ENCODE results near the gene WNT9A. TPM values are rescaled to one million over a fixed set of nuclear protein-coding genes. Genes with fewer than 3 reads are reported as not detected.

WNT9A gene
- total and polyA plus RNA-seq, 9 of the 15 experiments (the other 6 are each of a cell fraction or from before 2014, with no cell fraction given): 0.04 to 0.17 (median 0.10) TPM; not detected in 4

- TF ChIP-seq, protein P1, sequence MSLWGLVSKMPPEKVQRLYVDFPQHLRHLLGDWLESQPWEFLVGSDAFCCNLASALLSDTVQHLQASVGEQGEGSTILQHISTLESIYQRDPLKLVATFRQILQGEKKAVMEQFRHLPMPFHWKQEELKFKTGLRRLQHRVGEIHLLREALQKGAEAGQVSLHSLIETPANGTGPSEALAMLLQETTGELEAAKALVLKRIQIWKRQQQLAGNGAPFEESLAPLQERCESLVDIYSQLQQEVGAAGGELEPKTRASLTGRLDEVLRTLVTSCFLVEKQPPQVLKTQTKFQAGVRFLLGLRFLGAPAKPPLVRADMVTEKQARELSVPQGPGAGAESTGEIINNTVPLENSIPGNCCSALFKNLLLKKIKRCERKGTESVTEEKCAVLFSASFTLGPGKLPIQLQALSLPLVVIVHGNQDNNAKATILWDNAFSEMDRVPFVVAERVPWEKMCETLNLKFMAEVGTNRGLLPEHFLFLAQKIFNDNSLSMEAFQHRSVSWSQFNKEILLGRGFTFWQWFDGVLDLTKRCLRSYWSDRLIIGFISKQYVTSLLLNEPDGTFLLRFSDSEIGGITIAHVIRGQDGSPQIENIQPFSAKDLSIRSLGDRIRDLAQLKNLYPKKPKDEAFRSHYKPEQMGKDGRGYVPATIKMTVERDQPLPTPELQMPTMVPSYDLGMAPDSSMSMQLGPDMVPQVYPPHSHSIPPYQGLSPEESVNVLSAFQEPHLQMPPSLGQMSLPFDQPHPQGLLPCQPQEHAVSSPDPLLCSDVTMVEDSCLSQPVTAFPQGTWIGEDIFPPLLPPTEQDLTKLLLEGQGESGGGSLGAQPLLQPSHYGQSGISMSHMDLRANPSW (CRISPR knock-in tag; IDR thresholded peaks at IDR 0.05): no peak
- TF ChIP-seq FOXA3 (CRISPR knock-in tag; conservative IDR thresholded peaks at IDR 0.05 in 1 of 2, IDR thresholded peaks at IDR 0.05 in 1 of 2) (no peak), BRF1 (IDR thresholded peaks at IDR 0.05; ENCODE audit: borderline replicate concordance, extremely low read depth, insufficient read length) (no peak), TEAD4 (IDR thresholded peaks at IDR 0.05; ENCODE audit: low read length) (no peak), TEAD4 (CRISPR knock-in tag; IDR thresholded peaks at IDR 0.05; ENCODE audit: borderline replicate concordance) (no peak)
- TF ChIP-seq, protein P2, sequence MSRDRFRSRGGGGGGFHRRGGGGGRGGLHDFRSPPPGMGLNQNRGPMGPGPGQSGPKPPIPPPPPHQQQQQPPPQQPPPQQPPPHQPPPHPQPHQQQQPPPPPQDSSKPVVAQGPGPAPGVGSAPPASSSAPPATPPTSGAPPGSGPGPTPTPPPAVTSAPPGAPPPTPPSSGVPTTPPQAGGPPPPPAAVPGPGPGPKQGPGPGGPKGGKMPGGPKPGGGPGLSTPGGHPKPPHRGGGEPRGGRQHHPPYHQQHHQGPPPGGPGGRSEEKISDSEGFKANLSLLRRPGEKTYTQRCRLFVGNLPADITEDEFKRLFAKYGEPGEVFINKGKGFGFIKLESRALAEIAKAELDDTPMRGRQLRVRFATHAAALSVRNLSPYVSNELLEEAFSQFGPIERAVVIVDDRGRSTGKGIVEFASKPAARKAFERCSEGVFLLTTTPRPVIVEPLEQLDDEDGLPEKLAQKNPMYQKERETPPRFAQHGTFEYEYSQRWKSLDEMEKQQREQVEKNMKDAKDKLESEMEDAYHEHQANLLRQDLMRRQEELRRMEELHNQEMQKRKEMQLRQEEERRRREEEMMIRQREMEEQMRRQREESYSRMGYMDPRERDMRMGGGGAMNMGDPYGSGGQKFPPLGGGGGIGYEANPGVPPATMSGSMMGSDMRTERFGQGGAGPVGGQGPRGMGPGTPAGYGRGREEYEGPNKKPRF (IDR thresholded peaks at IDR 0.05; ENCODE audit: low read depth, low read length): no peak
Measured at GRCh38 chr1:227890451-227891222, 57.1 kb downstream of the WNT9A start (continued).
